Bronchial epithelial cell (primary cell): ENCODE measurements around the gene KIAA1210. TPM values are rescaled to one million over a fixed set of nuclear protein-coding genes. Genes with fewer than 3 reads are reported as not detected.

Source experiments
- DNase-seq: peaks from one replicate; pipeline ENCODE4 v3.0.0-alpha.2; 2010; ENCODE audit warnings: low read depth
- FAIRE-seq: peaks from 2 replicates; lab custom pipeline; 2011; peaks lifted over from hg19 to GRCh38; lab: Jason Lieb, UNC
- H3K27me3 ChIP-seq: 2 replicates; pipeline ENCODE4 v1.5.1; 2011; ENCODE audit warnings: low read length; ENCODE audit not compliant: control insufficient read depth, insufficient read depth
- H3K36me3 ChIP-seq: 2 replicates; pipeline ENCODE4 v1.5.1; 2011; ENCODE audit warnings: low read length; ENCODE audit not compliant: control insufficient read depth, insufficient read depth
- H3K4me3 ChIP-seq: 2 replicates; pipeline ENCODE4 v1.5.1; 2011; ENCODE audit warnings: mild to moderate bottlenecking, low read depth, low read length, control low read depth
- CTCF ChIP-seq: IDR thresholded peaks from 2 replicates; pipeline ENCODE4 v1.5.1; 2011; ENCODE audit warnings: mild to moderate bottlenecking, moderate library complexity, low read length, control low read depth, inconsistent platforms; ENCODE audit not compliant: insufficient read depth, severe bottlenecking
- total RNA-seq: library from RNA; depleted of rRNA; stranded (reverse); fragments of >200 nt; gene quantifications from 2 replicates; pipeline ENCODE4 v1.2.1, GENCODE V29; 2014

The KIAA1210 gene
- total RNA-seq, 1 donor from 2014 or later: not detected

GRCh38 chrX:119073911-119074310 is 53.7 kb downstream of the KIAA1210 start:
- H3K4me3 ChIP-seq: no peak overlapping the region
- DNase-seq: no peak
- H3K27me3 ChIP-seq: no peaks in the 10 kb centered on the region
- TF ChIP-seq CTCF: no peak
- no peak for FAIRE-seq
- H3K36me3 ChIP-seq: no peaks in the 10 kb centered on the region

- TF ChIP-seq CTCF: no peak
- FAIRE-seq (no peak), DNase-seq (no peak)
- Histone ChIP-seq H3K36me3 (no peaks in the 10 kb centered on the region), H3K27me3 (no peaks in the 10 kb centered on the region), H3K4me3 (no peak overlapping the region)
Observed at GRCh38 chrX:119073200-119073905, 54.3 kb downstream of the KIAA1210 start.

- no peak for FAIRE-seq
- H3K4me3 ChIP-seq: no peak within 1 kb of the TSS
- no peaks in the 10 kb centered on the region for H3K36me3 ChIP-seq
- H3K27me3 ChIP-seq: no peaks in the 10 kb centered on the region
- TF ChIP-seq CTCF: no peak
- DNase-seq: no peak
Observed at GRCh38 chrX:119072744-119073143, 54.9 kb downstream of the KIAA1210 start, which contains the start of gene CT47C1. Gene CT47C1, plus strand, starts transcription at chrX:119072993. Its CDS starts 233 bp downstream, at chrX:119073226.

- Histone ChIP-seq H3K27me3 (no peaks in the 10 kb centered on the region), H3K36me3 (no peaks in the 10 kb centered on the region), H3K4me3 (no peak overlapping the region)
- no peak for TF ChIP-seq CTCF
- DNase-seq (no peak), FAIRE-seq (no peak)
Observed at GRCh38 chrX:119071381-119071780, 56.2 kb downstream of the KIAA1210 start.

- no peaks in the 10 kb centered on the region for H3K27me3 ChIP-seq
- no peaks in the 10 kb centered on the region for H3K36me3 ChIP-seq
- no peak overlapping the region for H3K4me3 ChIP-seq
- TF ChIP-seq CTCF: no peak
- FAIRE-seq (no peak), DNase-seq (no peak)
Observed at GRCh38 chrX:119069762-119070161, 57.9 kb downstream of the KIAA1210 start.

GRCh38 chrX:119069128-119069527 is 58.5 kb downstream of the KIAA1210 start:
- H3K36me3 ChIP-seq: no peaks in the 10 kb centered on the region
- H3K27me3 ChIP-seq: no peaks in the 10 kb centered on the region
- H3K4me3 ChIP-seq: no peak overlapping the region
- no peak for TF ChIP-seq CTCF
- DNase-seq (no peak), FAIRE-seq (no peak)
